Measurements from ENCODE around the gene DGLUCY. TPM values are rescaled to one million over a fixed set of nuclear protein-coding genes. Genes with fewer than 3 reads are reported as not detected.

Gene DGLUCY, protein sequence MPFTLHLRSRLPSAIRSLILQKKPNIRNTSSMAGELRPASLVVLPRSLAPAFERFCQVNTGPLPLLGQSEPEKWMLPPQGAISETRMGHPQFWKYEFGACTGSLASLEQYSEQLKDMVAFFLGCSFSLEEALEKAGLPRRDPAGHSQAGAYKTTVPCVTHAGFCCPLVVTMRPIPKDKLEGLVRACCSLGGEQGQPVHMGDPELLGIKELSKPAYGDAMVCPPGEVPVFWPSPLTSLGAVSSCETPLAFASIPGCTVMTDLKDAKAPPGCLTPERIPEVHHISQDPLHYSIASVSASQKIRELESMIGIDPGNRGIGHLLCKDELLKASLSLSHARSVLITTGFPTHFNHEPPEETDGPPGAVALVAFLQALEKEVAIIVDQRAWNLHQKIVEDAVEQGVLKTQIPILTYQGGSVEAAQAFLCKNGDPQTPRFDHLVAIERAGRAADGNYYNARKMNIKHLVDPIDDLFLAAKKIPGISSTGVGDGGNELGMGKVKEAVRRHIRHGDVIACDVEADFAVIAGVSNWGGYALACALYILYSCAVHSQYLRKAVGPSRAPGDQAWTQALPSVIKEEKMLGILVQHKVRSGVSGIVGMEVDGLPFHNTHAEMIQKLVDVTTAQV
- 1 to 10 TPM; 6.9 to 9.0 TPM for total RNA-seq

DNA sequence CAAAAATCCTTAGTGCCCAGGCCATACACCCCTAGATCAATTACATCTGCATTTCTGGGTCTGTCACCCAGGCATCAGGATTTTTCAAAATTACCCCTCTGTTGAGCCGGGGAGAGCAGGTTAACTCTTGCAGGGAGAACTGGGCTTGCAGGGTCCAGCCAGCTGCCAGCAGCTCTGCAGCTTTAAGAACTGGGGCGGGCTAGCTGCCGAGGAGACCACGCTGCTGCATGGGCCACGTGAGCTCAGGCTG is at the start of gene DGLUCY:
Gene DGLUCY (plus strand): TSS at position 245 of the 250 bp plus-strand sequence. CDS start 46,222 bp downstream, outside the sequence.

DNA sequence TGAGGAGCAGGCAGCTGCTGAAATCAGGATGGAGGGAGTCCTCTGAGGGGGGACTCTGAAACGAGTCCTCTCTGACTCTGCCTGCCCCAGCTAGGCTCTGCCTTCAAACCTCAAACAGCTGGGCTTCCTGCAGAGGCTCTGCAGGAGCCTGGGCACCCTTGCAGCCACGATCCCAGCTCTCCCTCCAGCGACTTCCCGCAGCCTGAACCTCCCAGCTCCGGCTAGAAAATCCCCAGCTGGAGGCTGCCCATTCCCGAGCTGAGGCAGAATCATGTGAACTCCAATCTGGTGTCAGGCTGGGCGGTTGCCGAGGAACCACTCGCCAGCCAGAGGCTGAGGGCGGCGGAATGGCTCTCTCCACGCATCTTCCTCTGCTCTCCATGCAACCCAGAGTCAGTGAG is 130.6 kb downstream of the DGLUCY start, which contains the start of gene GPR68:
Gene GPR68 (minus strand): TSS at position 204 of the 401 bp plus-strand sequence. CDS start 9,654 bp downstream, outside the sequence.

Small RNA genes within 50 kb of the gene (small RNA-seq; reads per million reads assigned to genes)
- gene RNU7-30P = 0 reads per million in 2 donors
- gene SNORA11B = 26.5 to 32.9 reads per million in 2 donors

Other genes with a start within 250 kb of the DGLUCY start
- 1 to 10 TPM; 4.5 to 7.7 TPM for gene RPS6KA5, start 53.4 kb upstream of the DGLUCY start, total RNA-seq
- gene GPR68, start 130.6 kb downstream of the DGLUCY start, total RNA-seq = under 1 TPM; under 0.01 to 0.33 TPM

Data from melanocyte of skin (primary cell).